ENCODE data around the gene SLC7A10. TPM values are rescaled to one million over a fixed set of nuclear protein-coding genes. Genes with fewer than 3 reads are reported as not detected.
"Not testable (repeated sequence)": the region's sequence is repeated elsewhere in the genome, so short reads cannot be mapped to it uniquely, and the experiment has no call there.

The SLC7A10 gene
- total RNA-seq, 1 donor from 2014 or later: 1.1 TPM

DNA sequence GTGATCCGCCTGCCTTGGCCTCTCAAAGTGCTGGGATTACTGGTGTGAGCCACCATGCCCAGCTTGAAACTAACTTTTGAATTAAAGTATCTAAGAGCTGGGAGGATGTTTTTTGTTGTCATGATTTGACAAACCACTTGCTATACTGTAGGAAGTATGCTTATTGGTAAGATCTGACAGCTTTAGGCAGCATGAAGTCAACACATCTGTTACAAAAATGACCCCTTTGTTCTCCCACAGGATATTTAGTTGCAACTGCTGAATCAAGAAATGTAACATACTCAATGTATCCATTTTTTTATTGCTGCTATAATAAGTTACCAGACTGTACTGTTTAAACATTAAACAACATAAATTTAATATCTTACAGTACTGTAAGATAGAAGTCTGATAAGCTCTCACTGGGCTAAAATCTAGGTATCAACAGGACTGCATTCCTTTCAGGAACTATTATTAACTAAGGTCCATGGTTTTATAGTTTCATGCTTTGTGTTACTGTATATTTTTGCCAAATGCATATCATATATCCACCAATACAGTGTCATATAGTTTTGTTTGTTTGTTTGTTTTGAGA lies 54.3 kb downstream of the SLC7A10 start:
- no peak overlapping the region for H3K4me3 ChIP-seq
- H3K36me3 ChIP-seq: no peaks in the 10 kb centered on the region
- TF ChIP-seq, protein P1, sequence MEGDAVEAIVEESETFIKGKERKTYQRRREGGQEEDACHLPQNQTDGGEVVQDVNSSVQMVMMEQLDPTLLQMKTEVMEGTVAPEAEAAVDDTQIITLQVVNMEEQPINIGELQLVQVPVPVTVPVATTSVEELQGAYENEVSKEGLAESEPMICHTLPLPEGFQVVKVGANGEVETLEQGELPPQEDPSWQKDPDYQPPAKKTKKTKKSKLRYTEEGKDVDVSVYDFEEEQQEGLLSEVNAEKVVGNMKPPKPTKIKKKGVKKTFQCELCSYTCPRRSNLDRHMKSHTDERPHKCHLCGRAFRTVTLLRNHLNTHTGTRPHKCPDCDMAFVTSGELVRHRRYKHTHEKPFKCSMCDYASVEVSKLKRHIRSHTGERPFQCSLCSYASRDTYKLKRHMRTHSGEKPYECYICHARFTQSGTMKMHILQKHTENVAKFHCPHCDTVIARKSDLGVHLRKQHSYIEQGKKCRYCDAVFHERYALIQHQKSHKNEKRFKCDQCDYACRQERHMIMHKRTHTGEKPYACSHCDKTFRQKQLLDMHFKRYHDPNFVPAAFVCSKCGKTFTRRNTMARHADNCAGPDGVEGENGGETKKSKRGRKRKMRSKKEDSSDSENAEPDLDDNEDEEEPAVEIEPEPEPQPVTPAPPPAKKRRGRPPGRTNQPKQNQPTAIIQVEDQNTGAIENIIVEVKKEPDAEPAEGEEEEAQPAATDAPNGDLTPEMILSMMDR (IDR thresholded peaks at IDR 0.05): no peak
- H3K4me1 ChIP-seq: peaks cover 7% of the 10 kb centered on the region
- intact Hi-C loops (cut with DNase I): no loop called here
- ATAC-seq (no peak), DNase-seq (no peak)
- no peaks in the 10 kb centered on the region for H3K9me3 ChIP-seq
- H3K27me3 ChIP-seq: no peaks in the 10 kb centered on the region
- no peak overlapping the region for H3K27ac ChIP-seq

- no peaks in the 10 kb centered on the region for H3K27me3 ChIP-seq
- TF ChIP-seq, protein P1 (IDR thresholded peaks at IDR 0.05): no peak
- no peak overlapping the region for H3K27ac ChIP-seq
- no peaks in the 10 kb centered on the region for H3K4me1 ChIP-seq
- DNase-seq: no peak
- no peaks in the 10 kb centered on the region for H3K9me3 ChIP-seq
- intact Hi-C loops (cut with DNase I): no loop called here
- H3K36me3 ChIP-seq: no peaks in the 10 kb centered on the region
- no peak for ATAC-seq
- no peak overlapping the region for H3K4me3 ChIP-seq
Measured at GRCh38 chr19:33168528-33168927, 57.1 kb downstream of the SLC7A10 start.

DNA sequence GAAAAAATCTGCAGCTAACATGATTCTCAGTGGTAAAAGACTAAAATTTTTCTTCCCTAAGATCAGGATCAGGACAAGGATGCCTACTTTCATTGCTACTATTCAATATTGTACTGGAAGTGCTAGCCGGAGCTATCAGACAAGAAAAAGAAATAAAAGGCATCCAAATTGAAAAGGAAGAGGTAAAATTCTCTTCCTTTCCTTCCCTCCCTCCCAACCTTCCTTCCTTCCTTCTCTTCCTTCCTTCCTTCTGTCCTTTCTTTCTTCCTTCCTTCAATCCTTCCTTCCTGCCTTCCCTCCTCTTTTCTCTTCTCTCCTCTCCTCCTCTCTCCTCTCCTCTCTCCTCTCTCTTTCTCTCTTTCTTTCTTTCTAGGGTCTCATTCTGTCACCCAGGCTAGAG lies 58.2 kb downstream of the SLC7A10 start:
- no peaks in the 10 kb centered on the region for H3K27me3 ChIP-seq
- DNase-seq (no peak), ATAC-seq (no peak)
- intact Hi-C loops (cut with DNase I): no loop called here
- no peaks in the 10 kb centered on the region for H3K4me1 ChIP-seq
- H3K4me3 ChIP-seq: no peak overlapping the region
- no peak overlapping the region for H3K27ac ChIP-seq
- H3K9me3 ChIP-seq: no peaks in the 10 kb centered on the region
- no peaks in the 10 kb centered on the region for H3K36me3 ChIP-seq
- TF ChIP-seq, protein P1 (IDR thresholded peaks at IDR 0.05): no peak

- H3K4me3 ChIP-seq; H3K27ac ChIP-seq; H3K4me1 ChIP-seq; intact Hi-C loops (cut with DNase I); ATAC-seq; H3K9me3 ChIP-seq; H3K36me3 ChIP-seq; H3K27me3 ChIP-seq; DNase-seq: not testable (repeated sequence)
Measured at GRCh38 chr19:33166037-33166436, 59.6 kb downstream of the SLC7A10 start.

GRCh38 chr19:33163481-33163880 lies 62.2 kb downstream of the SLC7A10 start:
- intact Hi-C loops (cut with DNase I): no loop called here
- Histone ChIP-seq H3K9me3 (no peaks in the 10 kb centered on the region), H3K36me3 (no peaks in the 10 kb centered on the region), H3K27me3 (no peaks in the 10 kb centered on the region), H3K4me1 (no peaks in the 10 kb centered on the region), H3K4me3 (no peak overlapping the region), H3K27ac (no peak overlapping the region)
- no peak for DNase-seq
- TF ChIP-seq, protein P1 (IDR thresholded peaks at IDR 0.05): no peak
- no peak for ATAC-seq

GRCh38 chr19:33161201-33161600 lies 64.4 kb downstream of the SLC7A10 start:
- Histone ChIP-seq H3K27ac (no peak overlapping the region), H3K4me1 (peaks cover 4% of the 10 kb centered on the region), H3K4me3 (no peak overlapping the region), H3K27me3 (no peaks in the 10 kb centered on the region), H3K36me3 (no peaks in the 10 kb centered on the region), H3K9me3 (no peaks in the 10 kb centered on the region)
- TF ChIP-seq, protein P1 (IDR thresholded peaks at IDR 0.05): no peak
- no peak for ATAC-seq
- intact Hi-C loops (cut with DNase I): no loop called here
- no peak for DNase-seq
